ENCODE data around the gene TNRC6B. TPM values are rescaled to one million over a fixed set of nuclear protein-coding genes. Genes with fewer than 3 reads are reported as not detected.

Gene TNRC6B
- polyA plus RNA-seq, 3 donors = 7.2 to 16.5 (median 11.8) TPM

DNA sequence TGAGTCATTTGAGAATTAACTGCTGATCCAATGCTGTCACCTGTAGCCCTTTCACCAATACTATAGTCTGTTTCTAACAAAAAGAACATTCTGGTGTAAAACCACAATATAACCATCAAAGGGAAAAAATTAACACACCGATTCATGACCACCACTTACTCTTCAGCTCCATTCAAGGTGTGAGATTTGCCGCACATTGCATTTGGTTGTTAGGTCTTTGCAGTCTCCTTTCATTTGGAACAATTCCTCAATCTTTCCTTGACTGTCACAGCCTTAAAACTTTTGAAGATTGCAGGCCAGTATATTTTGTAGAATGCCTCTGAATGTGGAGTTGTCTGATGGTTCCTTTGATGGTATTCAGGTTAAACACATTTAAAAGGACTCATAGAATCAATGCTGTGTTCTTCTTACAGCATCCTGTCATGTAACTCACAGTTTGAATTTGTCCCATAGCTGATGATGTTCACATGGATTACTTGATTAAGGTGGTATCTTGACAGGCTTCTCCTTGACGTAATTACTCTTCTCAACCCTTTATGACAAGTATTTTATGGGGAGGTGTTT is 63.6 kb downstream of the TNRC6B start:
- no peak overlapping the region for H3K4me3 ChIP-seq (replicated peaks in 1 of 3; ENCODE audit: low read depth in 2 of 3, low read length in 3 of 3)
- no peaks in the 10 kb centered on the region for H3K9me3 ChIP-seq (replicated peaks in 1 of 2; ENCODE audit: control insufficient read depth in 1 of 2, insufficient read depth in 1 of 2, low read length in 2 of 2)
- H3K4me1 ChIP-seq (ENCODE audit: control insufficient read depth in 1 of 2, insufficient read depth in 2 of 2, low read length in 2 of 2) = peaks cover 14 to 38% of the 10 kb centered on the region in 2 donors
- DNase-seq = no peak
- no CpG with 5 or more reads among the region's 3 CpGs for WGBS (ENCODE audit: insufficient coverage)
- H3K27ac ChIP-seq (ENCODE audit: low read depth in 1 of 2, low read length in 2 of 2) = no peak overlapping the region
- no peak overlapping the region for H3K4me2 ChIP-seq (replicated peaks; ENCODE audit: extremely low read depth, low read length, poor library complexity, severe bottlenecking)
- H3K79me2 ChIP-seq (ENCODE audit: insufficient read depth, low read length) = peaks cover 94% of the 10 kb centered on the region
- peak overlapping the region in 1 of 7 donors; percentile 58 for H3K27ac Mint-ChIP-seq
- H3K4me1 Mint-ChIP-seq = peaks cover 54% of the 10 kb centered on the region
- intact Hi-C loops (cut with micrococcal nuclease) = no loop called here
- H3K9ac ChIP-seq (ENCODE audit: insufficient read depth, low read length, poor library complexity, severe bottlenecking) = no peak overlapping the region
- peaks cover 13 to 18% of the 10 kb centered on the region in 2 donors for H3K36me3 ChIP-seq (replicated peaks in 1 of 2; ENCODE audit: control insufficient read depth in 1 of 2, insufficient read depth in 2 of 2, low read length in 2 of 2)
- H3K4me3 Mint-ChIP-seq = no peak overlapping the region
- no peak for TF ChIP-seq CTCF (IDR thresholded peaks at IDR 0.05)
- peaks cover 0 to 2% (median 0%) of the 10 kb centered on the region in 7 donors for H3K9me3 Mint-ChIP-seq
- peaks cover 13 to 28% of the 10 kb centered on the region in 2 donors for H3K36me3 Mint-ChIP-seq
- H3K27me3 Mint-ChIP-seq (ENCODE audit: low read depth in 3 of 3) = no peaks in the 10 kb centered on the region
- H3K27me3 ChIP-seq (ENCODE audit: control insufficient read depth in 2 of 2, insufficient read depth in 2 of 2, low read length in 2 of 2) = no peaks in the 10 kb centered on the region
- H4K20me1 ChIP-seq (ENCODE audit: insufficient read depth, low read length) = peaks cover 92% of the 10 kb centered on the region
- H2AFZ ChIP-seq (ENCODE audit: insufficient read depth, low read depth, low read length, poor library complexity, severe bottlenecking) = no peak overlapping the region

GRCh38 chr22:40243891-40244290 is 66.2 kb downstream of the TNRC6B start:
- Histone ChIP-seq H3K4me2 (replicated peaks; ENCODE audit: extremely low read depth, low read length, poor library complexity, severe bottlenecking) (peak overlapping the region; percentile 10), H2AFZ (ENCODE audit: insufficient read depth, low read depth, low read length, poor library complexity, severe bottlenecking) (no peak overlapping the region), H3K9me3 (replicated peaks in 1 of 2; ENCODE audit: control insufficient read depth in 1 of 2, insufficient read depth in 1 of 2, low read length in 2 of 2) (no peaks in the 10 kb centered on the region), H3K4me1 (ENCODE audit: control insufficient read depth in 1 of 2, insufficient read depth in 2 of 2, low read length in 2 of 2) (peaks cover 14 to 26% of the 10 kb centered on the region in 2 donors), H3K79me2 (ENCODE audit: insufficient read depth, low read length) (peaks cover 93% of the 10 kb centered on the region), H3K9ac (ENCODE audit: insufficient read depth, low read length, poor library complexity, severe bottlenecking) (no peak overlapping the region), H3K27ac (ENCODE audit: low read depth in 1 of 2, low read length in 2 of 2) (peak overlapping the region in 1 of 2 donors; percentile 53), H4K20me1 (ENCODE audit: insufficient read depth, low read length) (peaks cover 92% of the 10 kb centered on the region), H3K36me3 (replicated peaks in 1 of 2; ENCODE audit: control insufficient read depth in 1 of 2, insufficient read depth in 2 of 2, low read length in 2 of 2) (peaks cover 31 to 33% of the 10 kb centered on the region in 2 donors), H3K27me3 (ENCODE audit: control insufficient read depth in 2 of 2, insufficient read depth in 2 of 2, low read length in 2 of 2) (no peaks in the 10 kb centered on the region), H3K4me3 (replicated peaks in 1 of 3; ENCODE audit: low read depth in 2 of 3, low read length in 3 of 3) (no peak overlapping the region)
- Mint-ChIP-seq H3K4me3 (peak overlapping the region in 1 of 2 donors; percentile 48), H3K36me3 (peaks cover 19 to 31% of the 10 kb centered on the region in 2 donors), H3K27ac (peak overlapping the region in 4 of 7 donors; percentile 46 to 79 (median 73)), H3K4me1 (peaks cover 36% of the 10 kb centered on the region), H3K9me3 (peaks cover 0 to 2% (median 0%) of the 10 kb centered on the region in 7 donors), H3K27me3 (ENCODE audit: low read depth in 3 of 3) (no peaks in the 10 kb centered on the region)
- intact Hi-C loops (cut with micrococcal nuclease) = no loop called here
- DNase-seq = peak; percentile 40 to 41 (median 40)
- no peak for TF ChIP-seq CTCF (IDR thresholded peaks at IDR 0.05)
- WGBS (ENCODE audit: insufficient coverage) = no CpG with 5 or more reads among the region's 2 CpGs
